WTC11 (cell line): ENCODE results near the gene OPCML.

Source experiments
- ARID4B ChIP-seq: sonication (generic); formaldehyde crosslinking; IDR thresholded peaks from 2 replicates; pipeline ENCODE4 v1.8.0; 2023; ENCODE audit warnings: missing genetic modification reagents, mild to moderate bottlenecking, borderline replicate concordance
- CTCF ChIP-seq: fragments of 200-600 bp; IDR thresholded peaks from 2 replicates; pipeline ENCODE4 v1.8.0; 2022; ENCODE audit warnings: antibody characterized with exemption
- E2F5 ChIP-seq: sonication (generic); formaldehyde crosslinking; IDR thresholded peaks from 2 replicates; pipeline ENCODE4 v1.8.1; 2022; ENCODE audit warnings: mild to moderate bottlenecking, moderate library complexity, missing genetic modification reagents
- FOXJ3 ChIP-seq: sonication (generic); formaldehyde crosslinking; IDR thresholded peaks from 2 replicates; pipeline ENCODE4 v1.9.0; 2021; ENCODE audit warnings: missing genetic modification reagents, mild to moderate bottlenecking, borderline replicate concordance
- KAT7 ChIP-seq: sonication (generic); formaldehyde crosslinking; IDR thresholded peaks from 2 replicates; pipeline ENCODE4 v1.8.1; 2023; ENCODE audit warnings: missing genetic modification reagents, mild to moderate bottlenecking, borderline replicate concordance
- NFATC4 ChIP-seq: fragments of 250-450 bp; sonication (Bioruptor Pico); IDR thresholded peaks from 2 replicates; pipeline ENCODE4 v1.9.0; 2021; ENCODE audit warnings: mild to moderate bottlenecking
- NR2C2 ChIP-seq: sonication (generic); formaldehyde crosslinking; IDR thresholded peaks from 2 replicates; pipeline ENCODE4 v1.8.0; 2022; ENCODE audit warnings: mild to moderate bottlenecking, missing genetic modification reagents
- ZBTB21 ChIP-seq: sonication (generic); formaldehyde crosslinking; IDR thresholded peaks from 2 replicates; pipeline ENCODE4 v1.8.1; 2023; ENCODE audit warnings: mild to moderate bottlenecking, missing genetic modification reagents, borderline replicate concordance
- TF ChIP-seq, protein P1 (sequence below): sonication (generic); formaldehyde crosslinking; IDR thresholded peaks from 2 replicates; pipeline ENCODE4 v1.8.1; 2023; ENCODE audit warnings: mild to moderate bottlenecking, moderate library complexity, missing genetic modification reagents
- TF ChIP-seq, protein P2 (sequence below): sonication (generic); formaldehyde crosslinking; IDR thresholded peaks from 2 replicates; pipeline ENCODE4 v1.8.1; 2023; ENCODE audit warnings: mild to moderate bottlenecking, missing genetic modification reagents, moderate library complexity

- TF ChIP-seq CTCF (no peak), NR2C2 (CRISPR knock-in tag) (no peak), E2F5 (CRISPR knock-in tag) (no peak), ARID4B (CRISPR knock-in tag) (no peak), KAT7 (CRISPR knock-in tag) (no peak), NFATC4 (CRISPR knock-in tag) (no peak), ZBTB21 (CRISPR knock-in tag) (no peak), FOXJ3 (CRISPR knock-in tag) (no peak)
- TF ChIP-seq, protein P1, sequence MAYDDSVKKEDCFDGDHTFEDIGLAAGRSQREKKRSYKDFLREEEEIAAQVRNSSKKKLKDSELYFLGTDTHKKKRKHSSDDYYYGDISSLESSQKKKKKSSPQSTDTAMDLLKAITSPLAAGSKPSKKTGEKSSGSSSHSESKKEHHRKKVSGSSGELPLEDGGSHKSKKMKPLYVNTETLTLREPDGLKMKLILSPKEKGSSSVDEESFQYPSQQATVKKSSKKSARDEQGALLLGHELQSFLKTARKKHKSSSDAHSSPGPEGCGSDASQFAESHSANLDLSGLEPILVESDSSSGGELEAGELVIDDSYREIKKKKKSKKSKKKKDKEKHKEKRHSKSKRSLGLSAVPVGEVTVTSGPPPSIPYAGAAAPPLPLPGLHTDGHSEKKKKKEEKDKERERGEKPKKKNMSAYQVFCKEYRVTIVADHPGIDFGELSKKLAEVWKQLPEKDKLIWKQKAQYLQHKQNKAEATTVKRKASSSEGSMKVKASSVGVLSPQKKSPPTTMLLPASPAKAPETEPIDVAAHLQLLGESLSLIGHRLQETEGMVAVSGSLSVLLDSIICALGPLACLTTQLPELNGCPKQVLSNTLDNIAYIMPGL (CRISPR knock-in tag) = no peak
- TF ChIP-seq, protein P2, sequence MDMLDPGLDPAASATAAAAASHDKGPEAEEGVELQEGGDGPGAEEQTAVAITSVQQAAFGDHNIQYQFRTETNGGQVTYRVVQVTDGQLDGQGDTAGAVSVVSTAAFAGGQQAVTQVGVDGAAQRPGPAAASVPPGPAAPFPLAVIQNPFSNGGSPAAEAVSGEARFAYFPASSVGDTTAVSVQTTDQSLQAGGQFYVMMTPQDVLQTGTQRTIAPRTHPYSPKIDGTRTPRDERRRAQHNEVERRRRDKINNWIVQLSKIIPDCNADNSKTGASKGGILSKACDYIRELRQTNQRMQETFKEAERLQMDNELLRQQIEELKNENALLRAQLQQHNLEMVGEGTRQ (CRISPR knock-in tag) = no peak
These were observed 410.0 kb downstream of the OPCML start for GRCh38 chr11:133122256-133122655.
